BE2C (cell line): ENCODE data around the gene FAM13A.
"Not testable (repeated sequence)": the region's sequence is repeated elsewhere in the genome, so short reads cannot be mapped to it uniquely, and the experiment has no call there.

Experiments
- DNase-seq: peaks from one replicate; pipeline ENCODE4 v3.0.0-alpha.2; 2020
- H3K27me3 ChIP-seq: fragments of 250-450 bp; sonication (Bioruptor Pico); 2 replicates; pipeline ENCODE4 v1.5.1; 2020; ENCODE audit warnings: mild to moderate bottlenecking
- H3K36me3 ChIP-seq: fragments of 250-450 bp; sonication (Bioruptor Pico); 2 replicates; pipeline ENCODE4 v1.5.1; 2020; ENCODE audit warnings: mild to moderate bottlenecking
- H3K4me1 ChIP-seq: fragments of 250-450 bp; sonication (Bioruptor Pico); 2 replicates; pipeline ENCODE4 v1.5.1; 2020
- H3K4me3 ChIP-seq: 2 replicates; pipeline ENCODE4 v1.5.1; 2011; ENCODE audit warnings: low read depth, low read length
- H3K9me3 ChIP-seq: fragments of 250-450 bp; sonication (Bioruptor Pico); 2 replicates; pipeline ENCODE4 v1.5.1; 2020
- CTCF ChIP-seq: IDR thresholded peaks from 2 replicates; pipeline ENCODE4 v1.5.1; 2012; ENCODE audit warnings: mild to moderate bottlenecking, low read depth, low read length

Gene FAM13A

GRCh38 chr4:89022426-89023128, 34.4 kb downstream of the FAM13A start:
- no peaks in the 10 kb centered on the region for H3K9me3 ChIP-seq
- no peak overlapping the region for H3K4me3 ChIP-seq

GRCh38 chr4:89021684-89022083, 35.3 kb downstream of the FAM13A start:
- no peaks in the 10 kb centered on the region for H3K9me3 ChIP-seq
- H3K4me3 ChIP-seq = no peak overlapping the region
- no peaks in the 10 kb centered on the region for H3K4me1 ChIP-seq
- H3K27me3 ChIP-seq = no peaks in the 10 kb centered on the region
- no peak for TF ChIP-seq CTCF
- no peak for DNase-seq
- peaks cover 26% of the 10 kb centered on the region for H3K36me3 ChIP-seq

More at GRCh38 chr4:89022426-89023128, 34.4 kb downstream of the FAM13A start:
- H3K4me1 ChIP-seq = no peaks in the 10 kb centered on the region
- peaks cover 29% of the 10 kb centered on the region for H3K36me3 ChIP-seq
- no peak for DNase-seq
- no peak for TF ChIP-seq CTCF
- H3K27me3 ChIP-seq = no peaks in the 10 kb centered on the region

DNA sequence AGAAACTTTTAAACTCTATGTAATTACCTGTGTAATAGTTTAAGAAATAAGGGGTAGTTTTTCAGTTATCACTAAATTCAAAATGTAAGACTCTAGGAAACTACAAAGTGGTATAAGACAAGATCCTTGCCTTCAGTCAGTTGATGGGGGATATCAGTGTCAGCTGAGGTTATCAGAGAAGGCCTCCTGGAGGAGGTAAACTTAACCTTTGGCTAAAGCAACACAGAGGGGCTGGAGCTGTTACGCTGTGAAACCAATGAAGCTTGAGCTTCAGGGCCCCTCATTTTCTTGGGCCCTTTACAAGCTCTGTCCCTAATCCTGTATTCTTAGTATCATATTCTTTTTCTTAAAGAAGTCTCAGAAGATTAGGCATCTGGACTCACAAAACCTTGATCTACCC, 35.9 kb downstream of the FAM13A start:
- Histone ChIP-seq H3K9me3 (no peaks in the 10 kb centered on the region), H3K36me3 (peaks cover 26% of the 10 kb centered on the region), H3K27me3 (no peaks in the 10 kb centered on the region), H3K4me3 (no peak overlapping the region), H3K4me1 (no peaks in the 10 kb centered on the region)
- DNase-seq = no peak
- TF ChIP-seq CTCF = no peak

DNA sequence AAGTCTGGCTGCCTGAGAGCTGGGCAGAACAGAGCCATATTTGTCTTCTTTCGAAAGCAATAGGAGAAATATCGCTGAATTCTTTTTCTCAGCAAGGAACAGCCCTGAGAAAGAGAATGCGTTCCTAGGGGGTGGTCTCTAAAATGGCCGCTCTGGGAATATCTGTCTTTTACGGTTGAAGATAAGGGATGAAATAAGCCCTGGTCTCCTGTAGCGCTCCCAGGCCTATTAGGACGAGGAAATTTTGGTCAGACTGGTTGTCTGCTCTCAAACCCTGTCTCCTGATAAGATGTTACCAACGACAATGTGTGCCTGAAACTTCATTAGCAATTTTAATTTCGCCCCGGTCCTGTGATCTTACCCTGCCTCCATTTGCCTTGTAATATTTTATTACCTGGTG, 42.1 kb downstream of the FAM13A start:
- not testable (repeated sequence) for H3K4me1 ChIP-seq, DNase-seq, H3K27me3 ChIP-seq, H3K4me3 ChIP-seq, H3K9me3 ChIP-seq
- peaks cover 30% of the 10 kb centered on the region for H3K36me3 ChIP-seq

DNA sequence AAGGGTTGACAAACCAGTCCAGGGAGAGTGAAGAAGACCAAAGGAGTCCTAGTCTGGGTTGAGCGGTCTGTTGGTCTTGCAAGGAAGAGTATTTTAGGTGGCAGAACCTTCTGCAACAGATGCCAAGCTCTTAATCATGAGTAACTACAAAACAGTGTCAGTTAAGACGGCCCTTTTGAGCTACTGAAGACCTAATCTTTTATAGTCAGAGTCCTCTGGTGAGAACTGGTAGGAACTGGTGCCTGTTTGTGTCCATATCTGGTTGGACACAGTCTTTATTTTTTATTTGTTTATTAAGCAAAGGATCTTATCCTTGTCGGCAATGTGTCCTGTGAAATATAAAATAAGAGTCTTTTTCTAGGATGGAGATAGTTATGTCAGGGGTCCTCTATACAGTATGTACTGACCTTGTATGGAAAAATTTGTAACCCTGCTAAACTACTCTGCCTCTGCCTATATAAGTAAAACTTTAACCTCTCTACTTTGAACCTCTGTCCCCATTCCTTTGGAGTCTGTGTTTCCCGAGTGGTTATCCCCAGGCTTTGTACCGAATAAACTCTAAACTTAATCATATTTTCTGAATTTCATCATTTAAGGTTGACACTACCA, 47.1 kb downstream of the FAM13A start:
- no peak overlapping the region for H3K4me3 ChIP-seq
- no peak for TF ChIP-seq CTCF
- no peaks in the 10 kb centered on the region for H3K9me3 ChIP-seq
- H3K36me3 ChIP-seq = peaks cover 21% of the 10 kb centered on the region
- DNase-seq = no peak
- H3K27me3 ChIP-seq = no peaks in the 10 kb centered on the region
- peaks cover 2% of the 10 kb centered on the region; the same call in 1 of the 2 replicates for H3K4me1 ChIP-seq

DNA sequence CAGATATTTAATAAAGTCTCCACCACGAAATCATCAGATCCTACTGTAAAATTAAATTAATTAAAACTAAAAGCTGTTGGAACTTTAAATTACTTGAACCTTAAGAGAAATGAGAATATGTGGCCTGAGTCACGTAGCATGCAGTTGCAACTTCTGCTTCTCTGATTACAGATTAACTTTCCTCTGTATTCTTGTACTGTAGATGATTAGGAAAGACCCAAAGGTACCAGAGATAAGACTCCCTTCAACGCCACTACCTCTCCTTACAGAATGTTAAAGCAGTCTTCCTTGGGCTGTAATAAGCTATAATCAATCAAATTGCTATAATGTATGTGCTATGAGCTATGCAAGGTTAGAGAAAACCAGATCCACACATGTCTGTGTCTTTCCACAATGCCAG, 47.9 kb downstream of the FAM13A start:
- DNase-seq = no peak
- Histone ChIP-seq H3K4me3 (no peak overlapping the region), H3K4me1 (peaks cover 2% of the 10 kb centered on the region; the same call in 1 of the 2 replicates), H3K36me3 (peaks cover 21% of the 10 kb centered on the region), H3K27me3 (no peaks in the 10 kb centered on the region), H3K9me3 (no peaks in the 10 kb centered on the region)
- no peak for TF ChIP-seq CTCF
